Astrocyte (in vitro differentiated cells and primary cell): ENCODE results near the gene MYH10. TPM values are rescaled to one million over a fixed set of nuclear protein-coding genes. Genes with fewer than 3 reads are reported as not detected.

Experiments used
- DNase-seq: peaks from one replicate; pipeline ENCODE4 v3.0.0-alpha.2; 2010; ENCODE audit warnings: low read depth
- FAIRE-seq: peaks from 2 replicates; lab custom pipeline; 2011; peaks lifted over from hg19 to GRCh38; lab: Jason Lieb, UNC
- H2AFZ ChIP-seq: 2 replicates; pipeline ENCODE4 v1.6.0; 2012; ENCODE audit warnings: low read depth, low read length, inconsistent platforms
- H3K27ac ChIP-seq: 2 replicates; pipeline ENCODE4 v1.5.1; 2011; ENCODE audit warnings: low read depth, low read length, inconsistent platforms
- H3K27me3 ChIP-seq: 2 replicates; pipeline ENCODE4 v1.6.0; 2011; ENCODE audit warnings: low read length, inconsistent platforms; ENCODE audit not compliant: insufficient read depth
- H3K36me3 ChIP-seq: 2 replicates; pipeline ENCODE4 v1.5.1; 2011; ENCODE audit warnings: low read length, inconsistent platforms; ENCODE audit not compliant: insufficient read depth
- H3K4me1 ChIP-seq: 2 replicates; pipeline ENCODE4 v1.5.1; 2011; ENCODE audit warnings: low read length, inconsistent platforms; ENCODE audit not compliant: insufficient read depth
- H3K4me2 ChIP-seq: 2 replicates; pipeline ENCODE4 v1.6.0; 2012; ENCODE audit warnings: low read length, inconsistent platforms
- H3K4me3 ChIP-seq: 2 replicates; pipeline ENCODE4 v1.5.1; 2011; ENCODE audit warnings: low read depth, mild to moderate bottlenecking, low read length, inconsistent platforms; ENCODE audit not compliant: insufficient read depth
- H3K79me2 ChIP-seq: 2 replicates; pipeline ENCODE4 v1.6.0; 2012; ENCODE audit warnings: mild to moderate bottlenecking, low read length, inconsistent platforms; ENCODE audit not compliant: insufficient read depth
- H3K9ac ChIP-seq: 2 replicates; pipeline ENCODE4 v1.6.0; 2012; ENCODE audit warnings: mild to moderate bottlenecking, low read length, inconsistent platforms
- H3K9me3 ChIP-seq: 2 replicates; pipeline ENCODE4 v1.5.1; 2012; ENCODE audit warnings: low read depth, mild to moderate bottlenecking, low read length, inconsistent platforms; ENCODE audit not compliant: insufficient read depth
- H4K20me1 ChIP-seq: 2 replicates; pipeline ENCODE4 v1.6.0; 2012; ENCODE audit warnings: low read length, inconsistent platforms; ENCODE audit not compliant: insufficient read depth
- H3K27ac Mint-ChIP-seq: one replicate; pipeline ENCODE4 v1.8.0; 2021; ENCODE audit warnings: mild to moderate bottlenecking, mixed read lengths; ENCODE audit not compliant: unreplicated experiment
- H3K27me3 Mint-ChIP-seq: one replicate; pipeline ENCODE4 v1.8.0; 2021; ENCODE audit warnings: low read depth, mixed read lengths; ENCODE audit not compliant: unreplicated experiment
- H3K36me3 Mint-ChIP-seq: one replicate; pipeline ENCODE4 v1.8.0; 2021; ENCODE audit warnings: low read depth, mixed read lengths; ENCODE audit not compliant: unreplicated experiment
- H3K4me1 Mint-ChIP-seq: one replicate; pipeline ENCODE4 v1.8.0; 2021; ENCODE audit warnings: low read depth, mixed read lengths; ENCODE audit not compliant: unreplicated experiment
- H3K4me3 Mint-ChIP-seq: one replicate; pipeline ENCODE4 v1.8.0; 2021; ENCODE audit warnings: mild to moderate bottlenecking, moderate library complexity, mixed read lengths; ENCODE audit not compliant: unreplicated experiment
- H3K9me3 Mint-ChIP-seq: one replicate; pipeline ENCODE4 v1.8.0; 2021; ENCODE audit warnings: mild to moderate bottlenecking, mixed read lengths; ENCODE audit not compliant: unreplicated experiment
- CTCF ChIP-seq: IDR thresholded peaks from 2 replicates; pipeline ENCODE4 v1.5.1; 2011; ENCODE audit warnings: low read depth, mild to moderate bottlenecking, inconsistent platforms, low read length, moderate library complexity; ENCODE audit not compliant: insufficient read depth
- EZH2 ChIP-seq: IDR thresholded peaks from 2 replicates; pipeline ENCODE4 v1.6.1; 2012; ENCODE audit warnings: mild to moderate bottlenecking, low read length, inconsistent platforms; ENCODE audit not compliant: insufficient read depth
- total RNA-seq: library from RNA; stranded (reverse); gene quantifications from 2 replicates; pipeline ENCODE4 v1.2.1, GENCODE V29; 2021

Gene MYH10
- total RNA-seq, 1 donor from 2014 or later = 150 TPM

DNA sequence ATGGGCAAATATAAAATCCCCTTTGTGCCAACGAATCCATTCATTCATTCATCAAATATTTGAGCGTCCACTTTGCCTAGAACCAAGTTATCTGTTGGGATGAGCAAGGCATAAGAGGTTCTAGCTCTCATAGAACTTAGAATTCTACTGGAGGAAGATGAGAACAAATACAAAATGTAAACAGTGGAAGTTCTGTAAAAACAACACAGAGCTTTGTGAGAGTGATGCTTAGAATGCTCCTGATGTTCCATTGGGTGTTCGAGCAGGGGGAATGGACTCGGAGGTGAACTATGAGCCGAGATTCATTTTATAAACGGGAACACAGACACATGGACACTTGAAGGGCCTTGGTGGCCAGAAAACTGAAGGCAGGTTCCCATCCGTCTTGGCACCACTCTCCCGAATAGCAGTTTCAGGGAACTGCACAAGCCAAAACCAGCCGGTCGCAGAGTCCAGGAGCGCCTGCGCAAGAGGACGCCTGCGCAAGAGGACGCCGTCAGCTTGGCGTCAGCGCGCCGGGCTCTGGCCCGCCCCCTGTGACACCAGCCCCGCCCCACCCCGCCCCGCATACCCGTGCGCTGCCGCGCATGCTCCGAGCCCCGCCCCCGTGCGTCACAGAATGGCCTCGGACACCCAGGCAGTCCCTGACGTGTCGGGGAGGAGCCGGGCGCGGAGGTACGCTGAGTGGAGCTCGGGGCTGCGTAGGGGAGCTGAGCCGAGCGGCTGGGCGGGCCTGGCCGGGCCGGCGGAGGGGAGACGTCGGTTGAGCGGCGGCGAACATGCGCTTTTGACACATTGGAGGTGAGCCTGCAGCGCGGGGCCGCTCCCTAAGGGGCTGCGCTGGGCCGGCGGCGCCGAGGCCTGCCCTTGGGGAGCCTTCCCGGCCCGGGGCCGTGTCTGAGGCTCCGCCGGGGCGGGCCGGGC is 195.0 kb downstream of the MYH10 start, which contains the start of gene NDEL1:
NDEL1 (plus strand) TSS at position 640 of the 924 bp plus-strand sequence. CDS start 8,388 bp downstream, outside the sequence.
- peaks cover 47% of the 10 kb centered on the region for H3K79me2 ChIP-seq
- H3K27ac ChIP-seq = peak within 1 kb of the TSS; percentile 97
- peak; percentile 92 for DNase-seq
- H3K4me3 ChIP-seq = peak within 1 kb of the TSS; percentile 95
- H3K4me1 Mint-ChIP-seq = peaks cover 3% of the 10 kb centered on the region
- H3K27me3 Mint-ChIP-seq = no peaks in the 10 kb centered on the region
- H3K27ac Mint-ChIP-seq = peak within 1 kb of the TSS; percentile 95
- TF ChIP-seq CTCF (no peak), EZH2 (no peak)
- H3K4me1 ChIP-seq = peaks cover 6% of the 10 kb centered on the region
- no peaks in the 10 kb centered on the region for H3K9me3 ChIP-seq
- H3K4me2 ChIP-seq = peak within 1 kb of the TSS; percentile 89
- H3K36me3 Mint-ChIP-seq = peaks cover 2% of the 10 kb centered on the region
- no peak for FAIRE-seq
- no peaks in the 10 kb centered on the region for H3K9me3 Mint-ChIP-seq
- peak within 1 kb of the TSS; percentile 99 for H3K9ac ChIP-seq
- H3K27me3 ChIP-seq = no peaks in the 10 kb centered on the region
- H3K4me3 Mint-ChIP-seq = peak within 1 kb of the TSS; percentile 96
- H3K36me3 ChIP-seq = peaks cover 7% of the 10 kb centered on the region
- peaks cover 42% of the 10 kb centered on the region for H4K20me1 ChIP-seq
- H2AFZ ChIP-seq = peak within 1 kb of the TSS; percentile 89

- Histone ChIP-seq H3K79me2 (peaks cover 2% of the 10 kb centered on the region), H3K9me3 (no peaks in the 10 kb centered on the region), H3K27me3 (no peaks in the 10 kb centered on the region), H3K36me3 (no peaks in the 10 kb centered on the region), H3K4me3 (no peak overlapping the region), H4K20me1 (no peaks in the 10 kb centered on the region), H3K9ac (no peak overlapping the region), H3K27ac (peak overlapping the region; percentile 23), H2AFZ (peak overlapping the region; percentile 50), H3K4me1 (peaks cover 6% of the 10 kb centered on the region), H3K4me2 (peak overlapping the region; percentile 3)
- no peaks in the 10 kb centered on the region for H3K9me3 Mint-ChIP-seq
- DNase-seq (peak; percentile 81), FAIRE-seq (no peak)
- H3K4me1 Mint-ChIP-seq = no peaks in the 10 kb centered on the region
- no peak overlapping the region for H3K27ac Mint-ChIP-seq
- peaks cover 2% of the 10 kb centered on the region for H3K27me3 Mint-ChIP-seq
- H3K36me3 Mint-ChIP-seq = no peaks in the 10 kb centered on the region
- H3K4me3 Mint-ChIP-seq = no peak overlapping the region
- TF ChIP-seq CTCF (no peak), EZH2 (no peak)
Measured at GRCh38 chr17:8430966-8431365, 199.6 kb downstream of the MYH10 start.

- DNase-seq = no peak
- Mint-ChIP-seq H3K36me3 (no peaks in the 10 kb centered on the region), H3K4me1 (no peaks in the 10 kb centered on the region), H3K4me3 (no peak overlapping the region), H3K9me3 (no peaks in the 10 kb centered on the region), H3K27me3 (peaks cover 9% of the 10 kb centered on the region), H3K27ac (no peak overlapping the region)
- H3K79me2 ChIP-seq = no peaks in the 10 kb centered on the region
- H3K27ac ChIP-seq = no peak overlapping the region
- H3K36me3 ChIP-seq = no peaks in the 10 kb centered on the region
- no peak for FAIRE-seq
- no peak overlapping the region for H3K9ac ChIP-seq
- H4K20me1 ChIP-seq = no peaks in the 10 kb centered on the region
- no peaks in the 10 kb centered on the region for H3K9me3 ChIP-seq
- no peak overlapping the region for H3K4me2 ChIP-seq
- H3K27me3 ChIP-seq = peaks cover 2% of the 10 kb centered on the region
- H3K4me1 ChIP-seq = peaks cover 6% of the 10 kb centered on the region
- H2AFZ ChIP-seq = no peak overlapping the region
- no peak overlapping the region for H3K4me3 ChIP-seq
- TF ChIP-seq EZH2 (no peak), CTCF (no peak)
Measured at GRCh38 chr17:8426802-8427201, 203.7 kb downstream of the MYH10 start.
